ENCODE results near the gene C1QL4.
"Not testable (repeated sequence)": the region's sequence is repeated elsewhere in the genome, so short reads cannot be mapped to it uniquely, and the experiment has no call there.

C1QL4 gene

DNA sequence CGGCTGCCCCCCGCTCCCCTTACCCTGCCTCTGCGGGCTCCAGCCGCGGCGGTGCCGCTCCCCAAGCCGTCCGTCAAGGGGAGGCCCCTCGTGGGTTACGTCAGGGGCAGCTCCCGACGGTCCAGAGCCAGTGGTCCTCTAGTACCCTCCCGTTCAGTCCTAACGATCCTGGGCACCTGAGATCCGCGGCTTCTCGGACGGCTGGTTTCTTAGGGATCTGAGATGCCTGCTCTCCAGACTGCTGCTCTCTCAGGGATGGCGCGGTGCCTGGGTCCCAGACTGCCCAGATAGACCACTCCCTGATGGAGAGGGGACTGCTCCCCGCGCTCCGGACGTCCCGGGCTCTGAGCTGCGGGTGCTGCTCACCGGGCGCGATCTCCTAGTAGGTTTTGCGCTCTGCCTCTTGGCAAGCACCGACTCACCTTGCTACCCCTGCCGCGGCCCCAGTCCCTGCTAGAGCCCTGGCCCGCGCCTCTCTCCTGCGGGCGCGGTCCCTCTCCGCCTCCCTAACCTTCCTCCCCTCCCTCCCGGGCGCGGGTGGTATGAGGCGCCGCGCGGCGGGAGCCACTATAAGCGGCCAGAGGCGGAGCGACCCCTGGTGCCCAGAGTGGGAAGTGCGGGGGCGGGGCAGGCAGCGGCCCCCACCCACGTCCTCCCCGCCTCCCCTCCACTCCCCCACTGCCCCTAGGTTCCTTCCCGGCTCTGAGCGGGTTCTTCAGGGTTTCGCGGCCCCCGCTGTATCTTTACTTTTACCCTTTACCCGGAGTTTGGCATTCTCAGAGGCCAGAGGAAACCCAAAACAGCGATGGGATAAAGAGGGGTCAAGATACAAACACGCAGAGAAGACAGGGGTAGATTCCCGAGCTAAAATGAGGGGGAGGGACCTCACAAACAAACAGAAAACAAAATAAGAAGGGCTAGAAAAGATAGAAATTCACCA lies at the start of gene C1QL4:
Gene C1QL4, minus strand, starts transcription at position 544 of the 940 bp plus-strand sequence. CDS start 711 bp downstream, outside the sequence.
- peak; percentile 79 for DNase-seq

DNA sequence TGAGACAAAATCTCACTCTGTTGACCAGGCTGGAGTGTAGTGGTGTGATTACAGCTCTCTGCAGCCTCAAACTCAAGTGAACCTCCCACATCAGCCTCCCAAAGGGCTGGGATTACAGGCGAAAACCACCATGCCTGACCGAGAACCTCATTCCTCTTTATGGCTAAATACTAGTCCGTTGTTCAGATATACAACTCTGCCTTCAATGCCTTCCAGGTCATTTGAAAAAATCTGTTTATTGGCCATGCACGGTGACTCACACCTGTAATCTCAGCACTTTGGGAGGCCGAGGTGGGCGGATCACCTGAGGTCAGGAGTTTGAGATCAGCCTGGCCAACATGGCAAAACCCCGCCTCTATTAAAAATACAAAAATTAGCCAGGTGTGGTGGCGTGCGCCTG lies 43.2 kb upstream of the C1QL4 start:
- not testable (repeated sequence) for DNase-seq

DNA sequence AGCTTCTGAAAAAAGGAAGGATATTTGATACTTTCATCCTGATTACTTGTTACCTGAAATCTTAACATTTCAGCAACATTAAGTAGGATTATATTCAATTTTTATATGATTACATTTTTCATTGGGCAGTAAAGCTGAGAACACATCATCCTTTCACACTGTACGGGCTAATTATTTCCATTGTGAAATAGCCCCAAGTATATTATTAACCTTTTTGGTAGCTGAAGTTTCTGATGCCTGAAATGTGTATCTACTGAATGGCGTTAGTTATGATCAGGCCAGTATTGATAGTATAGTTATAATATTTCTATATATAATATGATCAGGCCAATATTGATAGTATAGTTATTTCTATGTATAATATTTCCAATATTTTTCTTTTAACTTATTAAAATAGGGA lies 40.4 kb upstream of the C1QL4 start:
- DNase-seq, result no peak

DNA sequence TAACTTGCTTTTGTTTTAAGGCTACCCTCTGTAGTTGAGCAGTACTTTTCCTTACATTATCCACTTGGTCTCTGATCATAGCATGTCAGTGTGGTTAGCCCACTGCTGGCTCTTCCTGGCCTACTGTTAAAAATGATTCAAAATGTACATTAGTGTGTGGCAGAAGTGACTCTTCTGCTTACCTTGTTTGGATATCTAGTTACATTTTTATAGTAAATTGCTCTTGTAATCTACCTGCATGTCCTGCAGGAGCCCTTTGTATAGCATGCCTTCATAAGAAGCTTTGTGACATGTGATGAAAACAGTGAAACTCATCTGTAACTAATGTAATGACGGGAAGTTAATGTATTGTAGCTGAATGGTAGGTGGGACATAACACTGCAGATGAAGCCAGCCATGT lies 38.4 kb upstream of the C1QL4 start:
- no peak for DNase-seq

DNA sequence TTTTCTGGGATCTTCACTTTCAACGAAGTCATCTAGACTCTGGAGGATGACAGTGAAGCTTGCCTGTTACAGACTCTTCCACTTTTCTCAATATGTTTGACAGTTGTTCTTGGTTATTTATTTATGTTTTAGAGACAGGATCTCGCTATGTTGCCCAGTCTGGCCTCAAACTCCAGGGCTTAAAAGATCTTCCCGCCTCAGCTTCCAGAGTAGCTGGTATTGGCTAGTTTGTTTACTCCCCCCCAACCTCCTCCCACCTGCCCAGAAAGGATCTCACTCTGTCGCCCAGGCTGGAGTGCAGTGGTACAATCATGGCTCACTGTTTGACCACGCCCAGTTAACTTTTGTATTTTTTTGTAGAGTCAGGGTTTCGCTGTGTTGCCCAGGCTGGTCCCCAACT lies 33.6 kb upstream of the C1QL4 start:
- no peak for DNase-seq

DNA sequence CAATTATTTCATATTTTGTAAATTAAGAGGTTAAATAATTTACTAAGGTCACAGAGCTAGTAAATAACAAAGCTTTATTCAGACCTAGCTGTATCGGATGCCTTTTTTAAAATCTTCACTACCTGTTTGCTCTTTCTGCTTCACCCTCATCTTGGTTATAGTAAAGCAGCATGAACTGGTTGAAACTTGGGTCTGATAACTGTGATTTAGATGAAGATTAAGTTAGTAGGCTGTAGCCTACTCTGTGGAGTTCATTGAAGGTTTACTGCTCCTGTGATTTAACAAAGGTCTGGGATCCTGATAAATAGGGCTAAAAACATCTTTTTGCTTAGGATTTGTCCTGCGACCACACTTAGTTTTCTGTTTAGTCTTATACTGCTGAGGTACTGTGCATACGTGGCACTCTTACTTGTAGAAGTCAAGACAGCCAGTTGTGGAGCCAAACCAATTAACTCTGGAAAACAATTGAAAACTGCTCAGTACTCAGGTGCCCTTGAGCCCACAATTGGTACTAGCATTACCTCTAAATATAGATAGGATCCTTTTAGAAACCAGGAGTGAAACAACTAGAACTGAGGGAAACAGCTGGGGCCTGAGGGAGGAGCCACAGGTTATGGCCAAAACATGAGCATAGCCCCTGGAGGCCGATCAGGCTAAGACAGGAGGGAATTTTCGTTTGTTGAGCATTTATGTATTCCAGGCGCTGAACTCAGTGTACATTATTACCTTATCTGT lies 32.6 kb upstream of the C1QL4 start:
- peak; percentile 53 for DNase-seq

DNA sequence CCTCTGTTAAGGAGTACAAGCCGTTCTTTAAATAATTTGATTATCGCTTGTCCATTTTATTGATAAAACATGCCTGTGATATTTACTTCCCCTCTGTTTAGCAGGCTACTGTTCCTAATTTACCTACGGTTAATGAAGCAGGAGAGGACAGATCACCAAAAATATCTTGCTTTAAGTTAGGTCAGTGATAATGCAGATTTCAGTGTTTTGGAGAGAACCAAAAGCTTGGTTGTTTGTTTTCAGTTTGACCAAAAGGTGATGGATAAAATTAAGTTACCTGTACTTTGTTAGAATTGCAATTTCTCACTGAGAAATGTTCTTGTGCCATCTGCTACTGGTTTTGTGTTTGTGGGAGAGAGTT lies 31.2 kb upstream of the C1QL4 start:
- DNase-seq, result no peak

DNA sequence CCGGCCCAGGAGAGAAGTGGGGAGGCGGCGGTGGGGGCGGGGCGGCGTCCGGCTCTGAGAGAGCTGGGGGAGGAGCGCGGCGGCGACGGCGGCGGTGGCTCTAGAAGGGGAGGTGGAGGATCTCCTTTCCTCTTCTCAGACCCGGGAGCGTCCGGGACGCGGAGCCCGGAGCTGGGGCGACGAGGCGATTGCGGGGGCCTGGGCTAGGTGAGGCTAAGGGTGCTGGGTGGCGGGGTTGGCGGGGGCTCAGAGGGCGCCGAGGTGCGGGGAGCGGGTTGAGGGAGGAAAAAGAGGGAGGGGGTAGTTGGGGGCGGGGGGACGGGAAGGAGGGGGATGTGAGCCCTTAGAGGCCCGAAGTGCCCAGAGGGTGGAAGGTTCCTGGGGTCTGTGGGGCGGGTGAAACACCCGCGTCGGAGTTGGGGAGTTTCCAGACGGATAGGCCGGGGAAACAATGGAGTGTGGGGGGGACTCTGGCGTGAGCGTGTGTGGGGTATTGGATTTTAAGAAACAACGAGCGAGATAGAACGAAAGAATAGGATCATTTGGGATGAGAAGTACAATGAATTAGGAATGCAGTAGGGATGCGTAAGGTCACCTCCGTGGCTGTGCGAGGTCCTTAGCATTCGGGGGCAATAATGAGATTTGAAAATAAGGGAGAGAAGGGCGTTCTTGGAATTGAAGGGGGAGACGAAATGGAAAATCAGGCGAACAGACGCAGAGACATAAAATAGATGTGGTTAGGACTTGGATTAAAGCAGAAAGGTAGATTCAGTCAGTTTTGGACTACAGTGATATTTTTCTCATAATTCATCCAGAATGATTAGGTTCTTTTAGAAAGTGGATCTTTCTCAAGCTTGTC lies 30.6 kb upstream of the C1QL4 start, which contains the start of gene SPATS2:
Gene SPATS2, plus strand, starts transcription at position 82 of the 859 bp plus-strand sequence. CDS start 93,551 bp downstream, outside the sequence.
- peak; percentile 42 for DNase-seq

DNA sequence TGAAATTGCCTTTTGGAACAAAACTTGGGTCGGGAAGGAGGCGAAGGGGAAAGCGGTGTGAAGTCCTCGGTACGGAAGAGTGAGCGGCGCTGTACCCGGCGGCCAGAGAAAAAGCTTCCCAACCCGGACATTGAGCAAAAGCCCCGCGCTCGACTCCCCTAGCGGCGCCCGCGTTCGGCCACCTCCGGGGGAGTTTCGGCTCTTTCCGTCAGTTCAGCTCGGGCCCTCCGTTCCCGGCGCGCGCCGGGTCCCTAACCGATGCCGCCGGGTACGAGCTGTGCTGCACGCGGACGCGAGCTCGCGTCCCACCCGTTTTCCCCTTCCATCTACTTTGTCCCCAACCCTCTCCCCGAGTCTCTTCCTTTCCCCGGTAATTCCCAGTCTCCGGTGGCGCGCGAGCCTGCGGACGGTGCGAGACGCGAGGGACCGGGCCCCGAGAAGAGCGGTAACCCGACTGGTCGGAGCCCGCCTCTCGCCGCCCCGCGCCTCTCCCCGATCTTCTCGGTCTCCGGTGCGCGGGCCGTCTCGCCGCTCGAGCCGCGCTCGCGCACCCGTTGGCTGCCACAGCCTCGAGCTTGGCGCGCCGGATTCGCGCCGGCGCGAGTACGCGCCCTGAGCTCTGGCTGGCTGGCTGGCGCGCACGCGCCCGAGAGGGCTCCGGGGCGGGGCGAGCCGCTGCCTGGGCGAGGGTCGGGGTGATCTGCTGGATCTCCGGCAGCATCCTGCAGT lies 29.8 kb upstream of the C1QL4 start:
- peak; percentile 96 for DNase-seq

DNA sequence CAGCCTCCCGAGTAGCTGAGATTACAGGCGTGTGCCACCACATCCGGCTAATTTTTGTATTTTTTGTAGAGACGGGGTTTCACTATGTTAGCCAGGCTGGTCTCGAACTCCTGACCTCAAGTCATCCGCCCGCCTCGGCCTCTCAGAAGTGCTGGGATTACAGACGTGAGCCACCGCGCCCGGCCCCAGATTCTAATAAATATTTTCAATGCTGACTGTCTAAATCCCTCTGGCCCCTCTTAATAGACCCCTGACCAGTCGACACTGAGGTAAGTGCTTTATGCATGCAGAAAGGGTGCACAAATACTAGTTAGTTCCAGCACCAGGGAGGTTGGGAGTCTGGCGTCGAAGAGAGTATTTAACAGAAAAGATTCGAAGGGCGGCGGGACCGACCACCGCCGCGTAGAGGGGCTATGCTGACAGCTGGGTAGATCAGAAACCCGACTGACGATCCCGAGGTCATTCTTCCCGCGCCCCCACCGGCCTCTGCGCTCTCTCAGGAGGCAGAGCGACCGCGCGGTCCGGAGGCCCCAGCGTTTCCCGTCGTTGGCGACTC lies 29.2 kb upstream of the C1QL4 start:
- peak; percentile 10 for DNase-seq

DNA sequence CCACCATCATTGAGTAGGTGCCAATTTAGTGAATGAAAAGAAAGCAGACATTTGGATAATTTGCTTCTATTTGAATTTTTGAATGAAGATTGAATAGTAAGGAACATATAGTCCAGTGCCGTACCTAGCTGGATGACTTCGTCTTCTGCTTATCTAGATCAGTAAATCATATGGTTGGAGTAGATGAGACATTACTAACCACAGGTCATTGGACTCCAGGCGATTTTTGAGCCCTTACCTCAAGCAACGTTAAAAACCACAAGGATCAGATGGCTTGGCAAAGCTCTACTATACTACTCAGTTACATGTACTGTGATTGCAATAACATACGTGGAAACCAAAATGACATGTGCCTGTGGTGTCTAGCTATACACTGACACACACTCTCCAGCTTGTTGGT lies 28.6 kb upstream of the C1QL4 start:
- peak; percentile 72 for DNase-seq

DNA sequence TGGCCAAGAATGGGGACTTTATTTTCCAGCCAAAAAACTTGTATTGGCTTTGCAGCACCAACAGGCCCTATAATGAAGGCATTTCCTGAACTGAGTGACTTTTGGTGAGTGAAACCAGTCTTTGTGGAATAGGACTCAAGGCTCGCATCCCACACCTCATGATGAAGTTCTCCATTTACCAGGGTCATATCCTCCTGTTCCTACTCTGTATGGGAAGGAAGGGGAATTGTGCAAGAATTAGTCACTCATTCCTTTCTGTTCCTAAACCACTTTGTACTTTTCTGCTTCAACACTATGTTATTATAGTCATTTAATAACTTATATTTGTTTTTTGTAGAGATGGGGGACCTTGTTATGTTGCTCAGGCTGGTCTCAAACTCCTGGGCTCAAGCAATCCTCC lies 28.0 kb upstream of the C1QL4 start:
- DNase-seq, result peak; percentile 79

DNA sequence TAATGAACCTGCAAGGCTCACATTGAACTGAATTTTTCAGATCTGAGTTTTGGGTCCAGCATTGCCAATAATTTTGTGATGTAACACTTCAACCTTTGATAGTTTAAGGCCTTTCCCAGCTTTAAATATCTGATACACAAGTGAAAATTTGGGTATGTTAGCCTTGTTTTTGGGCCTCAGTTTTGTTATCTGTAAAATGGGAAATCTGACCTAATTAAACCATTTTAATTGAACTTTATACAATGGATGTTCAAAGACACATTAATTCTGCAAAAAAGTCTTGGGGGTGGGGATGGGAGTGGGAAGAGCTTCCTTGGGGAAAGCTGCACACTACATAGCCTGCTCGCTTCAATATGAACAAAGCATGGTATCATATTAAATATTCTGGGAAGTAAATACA lies 25.1 kb upstream of the C1QL4 start:
- DNase-seq, result no peak

DNA sequence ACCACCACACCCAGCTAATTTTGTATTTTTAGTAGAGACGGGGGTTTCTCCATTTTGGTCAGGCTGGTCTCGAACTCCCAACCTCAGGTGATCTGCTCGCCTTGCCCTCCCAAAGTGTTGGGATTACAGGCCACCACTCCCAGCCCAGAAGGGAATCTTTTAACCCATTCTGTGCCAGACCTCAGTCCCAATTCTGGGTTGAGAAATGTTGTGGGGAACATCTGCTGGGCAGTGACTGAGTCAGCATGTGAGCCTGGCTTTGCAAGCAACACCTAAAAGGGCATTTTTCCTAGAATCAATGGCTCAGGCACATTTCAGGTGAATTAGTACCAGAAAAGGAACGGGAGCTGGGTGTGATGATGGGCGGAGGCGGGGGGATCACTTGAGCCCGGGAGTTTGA lies 22.7 kb upstream of the C1QL4 start:
- DNase-seq, result no peak

DNA sequence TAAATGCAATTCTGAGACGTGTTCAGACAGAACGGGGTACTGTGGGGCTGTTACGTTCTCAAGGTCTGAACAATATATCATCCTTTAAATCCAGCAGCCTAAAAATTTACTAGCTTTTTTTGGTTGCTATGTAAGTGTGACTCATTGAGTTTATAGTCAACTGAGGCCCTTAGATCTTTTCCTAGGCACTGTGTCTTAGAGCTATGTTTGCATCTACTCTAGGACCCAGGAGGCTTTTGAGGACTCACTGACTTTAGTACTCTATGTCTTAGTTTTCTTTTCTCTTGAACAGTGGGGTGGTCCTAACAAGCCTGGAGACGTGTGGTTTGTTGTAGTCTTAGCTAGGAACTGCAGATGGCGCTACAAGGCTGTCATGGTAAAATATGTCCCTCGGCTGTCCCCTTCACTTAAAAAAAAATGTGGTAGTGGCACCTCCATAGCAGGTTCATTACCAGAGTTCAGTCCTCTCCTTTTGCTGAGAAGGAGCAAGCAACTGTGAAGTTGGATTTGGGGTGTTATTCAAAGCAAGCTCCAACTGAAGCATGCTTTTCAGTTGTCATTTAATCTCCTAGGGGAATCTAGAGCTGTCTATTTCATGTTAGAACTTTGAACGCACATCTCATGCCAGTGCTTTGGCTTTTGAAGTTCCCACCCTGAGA lies 21.6 kb upstream of the C1QL4 start:
- DNase-seq, result peak; percentile 72

DNA sequence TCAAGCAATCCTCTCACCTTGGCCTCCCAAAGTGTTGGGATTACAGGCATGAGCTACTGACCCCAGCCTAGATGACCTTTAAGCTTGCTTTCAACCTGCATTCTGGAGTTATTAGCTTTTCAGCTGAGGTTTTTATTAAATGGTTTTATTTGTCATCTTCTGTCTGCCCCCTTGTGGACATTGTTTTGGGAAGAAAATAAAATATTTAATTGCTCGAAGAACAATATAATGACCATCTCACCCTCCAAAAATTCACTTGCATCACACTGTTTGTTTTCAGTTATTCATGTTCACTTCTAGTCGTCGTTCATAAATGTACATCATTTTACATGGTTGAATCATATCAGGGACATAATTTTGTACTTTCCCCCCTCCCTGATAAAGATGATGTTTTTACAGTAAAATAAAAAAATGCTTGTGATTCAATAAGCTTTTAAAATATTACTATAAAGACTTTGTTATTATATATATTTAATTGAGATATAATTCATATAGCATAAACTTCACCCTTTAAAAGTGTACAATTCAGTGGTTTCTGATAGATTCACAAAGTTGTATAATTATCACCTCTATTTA lies 20.2 kb upstream of the C1QL4 start:
- DNase-seq, result peak; percentile 72

DNA sequence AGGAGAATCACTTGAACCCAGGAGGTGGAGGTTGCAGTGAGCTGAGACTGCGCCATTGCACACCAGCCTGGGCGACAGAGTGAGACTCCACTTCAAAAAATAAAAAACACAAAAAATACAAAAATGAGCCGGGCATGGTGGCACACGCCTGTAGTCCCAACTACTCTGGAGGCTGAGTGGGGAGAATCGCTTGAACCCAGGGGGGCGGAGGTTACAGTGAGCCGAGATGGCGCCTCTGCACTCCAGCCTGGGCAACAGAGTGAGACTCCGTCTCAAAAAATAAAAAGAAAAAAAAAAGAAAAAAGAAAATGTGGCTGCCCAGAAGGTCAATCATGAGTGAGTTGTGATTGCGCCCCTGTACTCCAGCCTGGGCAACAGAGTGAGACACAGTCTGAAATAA lies 18.9 kb upstream of the C1QL4 start:
- no peak for DNase-seq

DNA sequence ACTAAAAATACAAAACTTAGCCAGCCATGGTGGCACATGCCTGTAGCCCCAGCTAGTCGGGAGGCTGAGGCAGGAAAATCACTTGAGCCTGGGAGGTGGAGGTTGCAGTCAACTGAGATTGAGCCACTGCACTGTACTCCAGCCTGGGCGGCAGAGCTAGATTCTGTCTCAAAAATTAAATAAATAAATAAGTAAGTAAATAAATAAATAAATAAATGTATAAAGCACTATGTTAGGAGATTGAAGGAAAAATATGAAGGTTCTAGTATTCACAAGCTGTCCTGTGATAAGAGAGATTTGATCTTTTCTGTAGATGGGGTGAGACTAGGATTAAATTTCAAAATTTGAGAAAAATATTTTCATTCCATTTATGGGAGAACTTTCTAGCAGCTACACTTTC lies 15.4 kb upstream of the C1QL4 start:
- no peak for DNase-seq

DNA sequence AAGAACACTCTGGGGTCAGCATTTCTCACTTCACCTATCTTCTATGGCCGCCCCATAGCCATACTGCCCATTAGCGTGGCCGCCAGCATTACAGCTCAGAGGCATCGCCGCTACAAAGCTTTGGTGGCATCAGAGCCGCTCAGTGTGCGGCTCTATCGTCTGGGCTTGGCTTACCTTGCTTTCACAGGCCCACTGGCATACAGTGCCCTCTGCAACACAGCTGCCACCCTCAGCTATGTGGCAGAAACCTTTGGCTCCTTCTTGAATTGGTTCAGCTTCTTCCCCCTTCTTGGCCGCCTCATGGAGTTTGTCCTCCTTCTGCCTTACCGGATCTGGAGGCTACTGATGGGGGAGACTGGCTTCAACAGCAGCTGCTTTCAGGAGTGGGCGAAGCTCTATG lies 12.3 kb upstream of the C1QL4 start:
- DNase-seq, result no peak

DNA sequence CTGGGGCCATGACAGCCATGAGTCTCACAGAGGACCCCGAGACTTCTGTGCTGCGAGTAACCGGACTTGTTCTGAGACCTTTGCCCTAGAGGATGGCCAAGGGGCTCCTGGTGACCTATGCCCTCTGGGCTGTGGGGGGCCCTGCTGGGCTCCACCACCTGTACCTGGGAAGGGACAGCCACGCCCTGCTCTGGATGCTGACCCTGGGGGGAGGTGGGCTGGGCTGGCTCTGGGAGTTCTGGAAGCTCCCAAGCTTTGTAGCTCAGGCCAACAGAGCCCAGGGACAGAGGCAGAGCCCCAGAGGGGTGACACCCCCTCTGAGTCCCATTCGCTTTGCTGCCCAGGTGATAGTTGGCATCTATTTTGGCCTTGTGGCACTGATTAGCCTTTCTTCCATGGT lies 11.8 kb upstream of the C1QL4 start:
- DNase-seq, result no peak
